GM21717 (cell line): Measurements from ENCODE around the gene BATF2.
"Not testable (repeated sequence)": the region's sequence is repeated elsewhere in the genome, so short reads cannot be mapped to it uniquely, and the experiment has no call there.

Source experiments
- ATAC-seq: cut with Tn5 transposase; IDR thresholded peaks from one replicate; pipeline ENCODE4 v1.9.1; 2021; ENCODE audit warnings: mild to moderate bottlenecking, moderate library complexity; ENCODE audit not compliant: unreplicated experiment

The BATF2 gene

GRCh38 chr11:65013888-65014725, 17.3 kb upstream of the BATF2 start, which contains the start of gene ARL2:
Gene ARL2, plus strand, starts transcription at chr11:65014160. Its CDS starts 48 bp downstream, at chr11:65014208.
- peak; percentile 60 for ATAC-seq

GRCh38 chr11:65013130-65013887, 16.5 kb upstream of the BATF2 start:
- peak; percentile 76 for ATAC-seq

GRCh38 chr11:65008873-65009272, 12.1 kb upstream of the BATF2 start:
- ATAC-seq: no peak

- no peak for ATAC-seq
Observed at GRCh38 chr11:65008016-65008415, 11.2 kb upstream of the BATF2 start.

- not testable (repeated sequence) for ATAC-seq
Observed at GRCh38 chr11:65003968-65004367, 7.2 kb upstream of the BATF2 start.

GRCh38 chr11:65003282-65003681, 6.5 kb upstream of the BATF2 start:
- no peak for ATAC-seq

- ATAC-seq: no peak
Observed at GRCh38 chr11:65002706-65003105, 5.9 kb upstream of the BATF2 start.

- no peak for ATAC-seq
Observed at GRCh38 chr11:64999478-64999877, 2.7 kb upstream of the BATF2 start.

- no peak for ATAC-seq
Observed at GRCh38 chr11:64998690-64999431, 2.1 kb upstream of the BATF2 start.

- ATAC-seq: no peak
Observed at GRCh38 chr11:64998141-64998540, 1.4 kb upstream of the BATF2 start.

- ATAC-seq: no peak
Observed at GRCh38 chr11:64996327-64996709, 453 bp downstream of the BATF2 start.

- ATAC-seq: no peak
Observed at GRCh38 chr11:64994318-64994717, 2.5 kb downstream of the BATF2 start.

GRCh38 chr11:64990222-64990923, 6.4 kb downstream of the BATF2 start:
- no peak for ATAC-seq

GRCh38 chr11:64989416-64989815, 7.4 kb downstream of the BATF2 start:
- no peak for ATAC-seq

- ATAC-seq: no peak
Observed at GRCh38 chr11:64987998-64988854, 8.5 kb downstream of the BATF2 start.

GRCh38 chr11:64983339-64983738, 13.4 kb downstream of the BATF2 start:
- ATAC-seq: not testable (repeated sequence)

GRCh38 chr11:64976651-64977050, 20.1 kb downstream of the BATF2 start:
- ATAC-seq: no peak

GRCh38 chr11:64974124-64974523, 22.6 kb downstream of the BATF2 start:
- ATAC-seq: no peak

- no peak for ATAC-seq
Observed at GRCh38 chr11:64971421-64972233, 25.1 kb downstream of the BATF2 start, which contains the start of gene MAJIN. Gene MAJIN, minus strand, starts transcription at chr11:64972108. Its CDS starts 12,703 bp downstream, at chr11:64959405.
